ENCODE data around the gene STUB1. TPM values are rescaled to one million over a fixed set of nuclear protein-coding genes. Genes with fewer than 3 reads are reported as not detected.

STUB1 gene
- total RNA-seq, 6 experiments from 2014 or later, result 128 to 161 (median 141) TPM

- Mint-ChIP-seq H3K27me3 (ENCODE audit: insufficient read depth) (peaks cover 6% of the 10 kb centered on the region), H3K27ac (no peak overlapping the region), H3K4me1 (ENCODE audit: low read depth) (no peaks in the 10 kb centered on the region), H3K4me3 (no peak overlapping the region), H3K36me3 (ENCODE audit: low read depth) (no peaks in the 10 kb centered on the region), H3K9me3 (0 out of 2 replicates have a peak, but pooled peaks cover 4% of the 10 kb centered on the region)
- no peak for DNase-seq
- TF ChIP-seq, protein P1, sequence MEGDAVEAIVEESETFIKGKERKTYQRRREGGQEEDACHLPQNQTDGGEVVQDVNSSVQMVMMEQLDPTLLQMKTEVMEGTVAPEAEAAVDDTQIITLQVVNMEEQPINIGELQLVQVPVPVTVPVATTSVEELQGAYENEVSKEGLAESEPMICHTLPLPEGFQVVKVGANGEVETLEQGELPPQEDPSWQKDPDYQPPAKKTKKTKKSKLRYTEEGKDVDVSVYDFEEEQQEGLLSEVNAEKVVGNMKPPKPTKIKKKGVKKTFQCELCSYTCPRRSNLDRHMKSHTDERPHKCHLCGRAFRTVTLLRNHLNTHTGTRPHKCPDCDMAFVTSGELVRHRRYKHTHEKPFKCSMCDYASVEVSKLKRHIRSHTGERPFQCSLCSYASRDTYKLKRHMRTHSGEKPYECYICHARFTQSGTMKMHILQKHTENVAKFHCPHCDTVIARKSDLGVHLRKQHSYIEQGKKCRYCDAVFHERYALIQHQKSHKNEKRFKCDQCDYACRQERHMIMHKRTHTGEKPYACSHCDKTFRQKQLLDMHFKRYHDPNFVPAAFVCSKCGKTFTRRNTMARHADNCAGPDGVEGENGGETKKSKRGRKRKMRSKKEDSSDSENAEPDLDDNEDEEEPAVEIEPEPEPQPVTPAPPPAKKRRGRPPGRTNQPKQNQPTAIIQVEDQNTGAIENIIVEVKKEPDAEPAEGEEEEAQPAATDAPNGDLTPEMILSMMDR (IDR thresholded peaks at IDR 0.05), result no peak
These were observed 46.7 kb upstream of the STUB1 start for GRCh38 chr16:633336-634050.

- no peaks in the 10 kb centered on the region for H3K4me1 Mint-ChIP-seq (ENCODE audit: low read depth)
- TF ChIP-seq, protein P1 (IDR thresholded peaks at IDR 0.05), result no peak
- 0 out of 2 replicates have a peak, but pooled peaks cover 4% of the 10 kb centered on the region for H3K9me3 Mint-ChIP-seq
- H3K27me3 Mint-ChIP-seq (ENCODE audit: insufficient read depth), result peaks cover 8% of the 10 kb centered on the region
- no peak overlapping the region for H3K27ac Mint-ChIP-seq
- no peak for DNase-seq
- H3K36me3 Mint-ChIP-seq (ENCODE audit: low read depth), result no peaks in the 10 kb centered on the region
- no peak overlapping the region; the same call in 1 of the 2 replicates for H3K4me3 Mint-ChIP-seq
These were observed 46.0 kb upstream of the STUB1 start for GRCh38 chr16:634051-634670.

DNA sequence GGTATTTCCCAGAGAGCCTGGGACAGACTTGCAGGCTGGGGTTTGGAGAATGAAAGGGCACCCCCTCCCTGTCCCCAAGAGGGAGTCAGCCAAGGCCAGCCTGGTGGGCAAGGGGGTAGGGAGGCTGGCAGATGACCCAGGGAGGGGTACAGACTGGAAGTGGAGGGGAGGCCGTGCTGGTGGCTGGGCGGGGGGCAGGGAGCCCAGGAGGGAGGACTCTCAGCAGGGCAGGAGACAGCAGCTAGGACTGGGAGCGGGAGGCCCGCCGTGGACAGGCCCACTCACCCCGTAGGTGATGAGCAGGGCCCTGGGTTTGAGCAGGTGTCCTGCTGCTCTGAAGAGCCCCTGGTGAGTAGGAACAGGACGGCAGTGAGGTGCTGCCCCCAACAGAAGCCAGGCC is 45.2 kb upstream of the STUB1 start:
- Mint-ChIP-seq H3K27ac (no peak overlapping the region), H3K27me3 (ENCODE audit: insufficient read depth) (peaks cover 8% of the 10 kb centered on the region), H3K4me3 (peak overlapping the region; percentile 62), H3K9me3 (0 out of 2 replicates have a peak, but pooled peaks cover 4% of the 10 kb centered on the region), H3K4me1 (ENCODE audit: low read depth) (no peaks in the 10 kb centered on the region), H3K36me3 (ENCODE audit: low read depth) (no peaks in the 10 kb centered on the region)
- DNase-seq, result no peak
- TF ChIP-seq, protein P1 (IDR thresholded peaks at IDR 0.05), result no peak

DNA sequence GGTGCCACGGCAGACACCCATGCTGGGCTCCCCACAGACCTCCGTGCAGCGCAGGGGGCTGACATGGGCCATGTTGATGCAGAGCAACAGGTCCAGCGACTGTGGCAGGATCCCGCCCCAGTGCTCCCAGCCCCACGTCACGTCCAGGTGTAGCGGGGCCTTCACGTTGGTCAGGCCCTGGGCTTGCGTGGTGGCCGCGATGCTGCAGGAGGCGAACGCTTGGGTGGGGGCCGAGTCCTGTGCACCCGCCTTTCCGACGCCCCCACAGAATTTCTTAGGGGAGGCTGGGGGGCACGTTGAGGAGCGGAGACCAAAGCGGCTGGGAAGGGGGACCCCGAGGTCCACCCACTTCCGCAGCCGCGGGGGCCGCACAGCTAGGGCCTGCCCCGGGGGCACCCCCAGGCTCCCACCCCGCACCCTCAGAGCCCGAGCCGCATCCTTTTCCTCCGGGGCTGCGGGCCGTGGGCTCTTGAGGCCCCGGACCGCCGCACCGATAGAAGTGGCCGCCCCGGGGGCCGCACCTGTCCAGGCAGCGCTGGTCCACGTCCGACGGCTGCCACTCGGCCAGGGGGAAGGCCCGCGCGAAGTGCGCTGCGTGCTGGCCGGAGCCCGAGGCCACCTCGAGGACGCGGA is 44.5 kb upstream of the STUB1 start:
- H3K36me3 Mint-ChIP-seq (ENCODE audit: low read depth), result no peaks in the 10 kb centered on the region
- no peak overlapping the region for H3K27ac Mint-ChIP-seq
- TF ChIP-seq, protein P1 (IDR thresholded peaks at IDR 0.05), result no peak

DNA sequence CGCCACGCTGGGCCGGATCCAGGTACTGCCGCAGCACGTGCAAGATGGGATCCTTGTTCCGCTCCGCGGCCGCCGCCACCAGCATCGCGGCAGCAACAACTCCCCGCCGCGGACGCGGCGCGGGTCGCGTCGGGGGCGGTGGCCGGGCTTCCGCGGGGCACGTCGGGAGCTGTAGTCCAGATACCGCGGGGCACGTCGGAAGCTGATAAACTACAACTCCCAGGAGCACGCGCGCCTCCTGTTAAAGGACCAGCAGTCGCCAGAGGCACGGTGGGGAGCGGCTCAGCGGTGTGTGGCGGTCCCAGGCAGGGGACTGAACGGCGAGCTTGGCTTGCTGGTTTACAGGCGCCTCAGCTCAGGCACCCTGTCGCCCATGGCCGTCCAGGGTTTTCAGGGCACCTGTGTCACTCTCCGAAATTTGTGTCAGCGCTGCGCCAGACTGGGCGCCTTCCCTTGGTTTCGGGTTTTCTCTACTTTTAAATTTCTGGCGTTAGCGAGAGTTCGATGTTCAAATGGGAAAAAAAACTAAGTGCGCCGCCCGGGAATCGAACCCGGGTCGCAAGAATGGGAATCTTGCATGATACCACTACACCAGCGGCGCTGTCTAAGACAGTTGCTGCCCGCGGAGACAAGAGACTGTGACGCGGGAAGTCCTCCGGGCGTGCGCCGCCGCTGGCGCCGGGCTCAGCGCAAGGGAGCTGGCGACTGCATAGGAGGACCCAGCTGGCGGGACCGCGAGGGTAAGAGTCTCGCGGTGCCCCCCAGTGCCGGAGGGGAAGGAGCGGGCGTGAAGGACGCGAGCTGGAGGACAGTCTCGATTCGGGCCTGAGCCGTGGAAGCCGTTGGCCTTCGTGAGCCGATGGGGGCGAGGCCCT is 43.8 kb upstream of the STUB1 start, which contains the start of gene METTL26:
Gene METTL26, minus strand, starts transcription at position 100 of the 875 bp plus-strand sequence. Its CDS starts 15 bp downstream, at position 85.
- H3K27ac Mint-ChIP-seq, result peak within 1 kb of the TSS; percentile 86
- peaks cover 8% of the 10 kb centered on the region for H3K27me3 Mint-ChIP-seq (ENCODE audit: insufficient read depth)
- TF ChIP-seq, protein P1 (IDR thresholded peaks at IDR 0.05), result 0 out of 2 replicates have a peak, but pooled peaks have one; percentile 4
- H3K4me3 Mint-ChIP-seq, result peak within 1 kb of the TSS; percentile 90
- H3K36me3 Mint-ChIP-seq (ENCODE audit: low read depth), result no peaks in the 10 kb centered on the region
- H3K9me3 Mint-ChIP-seq, result 0 out of 2 replicates have a peak, but pooled peaks cover 4% of the 10 kb centered on the region
- no peaks in the 10 kb centered on the region for H3K4me1 Mint-ChIP-seq (ENCODE audit: low read depth)
- DNase-seq, result peak; percentile 92

More for the DNA sequence above, 44.5 kb upstream of the STUB1 start:
- DNase-seq, result no peak
- Mint-ChIP-seq H3K27me3 (ENCODE audit: insufficient read depth) (peaks cover 8% of the 10 kb centered on the region), H3K4me1 (ENCODE audit: low read depth) (no peaks in the 10 kb centered on the region), H3K9me3 (0 out of 2 replicates have a peak, but pooled peaks cover 4% of the 10 kb centered on the region), H3K4me3 (peak overlapping the region; percentile 90)

Data from HFFc6 (cell line).